ENCODE results near the gene XAGE5.

DNA sequence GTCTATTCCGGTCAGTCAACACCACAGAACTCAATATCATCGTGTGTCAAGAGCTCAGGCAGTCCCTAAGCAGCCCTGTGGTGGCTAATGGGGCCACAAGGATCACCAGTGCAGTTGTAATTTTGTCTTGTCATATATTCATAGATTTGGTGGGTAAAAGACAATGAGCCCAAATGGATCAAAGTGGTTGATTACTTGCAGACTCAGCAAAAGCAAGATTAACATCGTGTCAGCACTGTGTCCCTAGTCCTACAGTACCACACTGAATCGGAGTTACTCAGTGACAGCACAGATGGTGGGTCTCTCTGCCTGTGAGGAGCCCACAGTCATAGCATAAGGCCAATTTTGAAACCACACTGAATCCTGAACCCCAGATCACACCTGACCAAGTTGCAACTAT is 8.7 kb downstream of the XAGE5 start:
- TF ChIP-seq, protein P1, sequence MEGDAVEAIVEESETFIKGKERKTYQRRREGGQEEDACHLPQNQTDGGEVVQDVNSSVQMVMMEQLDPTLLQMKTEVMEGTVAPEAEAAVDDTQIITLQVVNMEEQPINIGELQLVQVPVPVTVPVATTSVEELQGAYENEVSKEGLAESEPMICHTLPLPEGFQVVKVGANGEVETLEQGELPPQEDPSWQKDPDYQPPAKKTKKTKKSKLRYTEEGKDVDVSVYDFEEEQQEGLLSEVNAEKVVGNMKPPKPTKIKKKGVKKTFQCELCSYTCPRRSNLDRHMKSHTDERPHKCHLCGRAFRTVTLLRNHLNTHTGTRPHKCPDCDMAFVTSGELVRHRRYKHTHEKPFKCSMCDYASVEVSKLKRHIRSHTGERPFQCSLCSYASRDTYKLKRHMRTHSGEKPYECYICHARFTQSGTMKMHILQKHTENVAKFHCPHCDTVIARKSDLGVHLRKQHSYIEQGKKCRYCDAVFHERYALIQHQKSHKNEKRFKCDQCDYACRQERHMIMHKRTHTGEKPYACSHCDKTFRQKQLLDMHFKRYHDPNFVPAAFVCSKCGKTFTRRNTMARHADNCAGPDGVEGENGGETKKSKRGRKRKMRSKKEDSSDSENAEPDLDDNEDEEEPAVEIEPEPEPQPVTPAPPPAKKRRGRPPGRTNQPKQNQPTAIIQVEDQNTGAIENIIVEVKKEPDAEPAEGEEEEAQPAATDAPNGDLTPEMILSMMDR (IDR thresholded peaks at IDR 0.05; ENCODE audit: low read length) = no peak
- no peak for TF ChIP-seq EZH2 (IDR thresholded peaks at IDR 0.05; ENCODE audit: borderline replicate concordance, low read length)

Data from OCI-LY1 (cell line).